ENCODE results near the gene HMCN2. TPM values are rescaled to one million over a fixed set of nuclear protein-coding genes. Genes with fewer than 3 reads are reported as not detected.
"Not testable (repeated sequence)": the region's sequence is repeated elsewhere in the genome, so short reads cannot be mapped to it uniquely, and the experiment has no call there.

The HMCN2 gene
- total RNA-seq, 8 experiments from 2014 or later: 0.54 to 2.1 (median 0.79) TPM

GRCh38 chr9:130241198-130241535 is 24.4 kb upstream of the HMCN2 start:
- H3K4me1 ChIP-seq (replicated peaks in 1 of 2): peaks cover 25% of the 10 kb centered on the region in 2 donors
- H3K4me3 ChIP-seq: no peak overlapping the region
- ATAC-seq (replicated peaks in 6 of 8): no peak
- in situ Hi-C loops (cut with MboI; ENCODE audit: low pct_unique_long_range_greater_than_20kb in 2 of 9, low sequenced_read_pairs in 9 of 9, unreplicated experiment in 9 of 9): loop anchor here in 4 of 9 experiments (25.0 kb wide), 1 partner anchor 129 kb away; no protein-coding TSS in a partner anchor
- WGBS, 10 experiments: 100% methylated on average over 1 of the region's 1 CpG; no CpG with 5 or more reads in 9 of the 10 experiments
- H3K27ac ChIP-seq: no peak overlapping the region

DNA sequence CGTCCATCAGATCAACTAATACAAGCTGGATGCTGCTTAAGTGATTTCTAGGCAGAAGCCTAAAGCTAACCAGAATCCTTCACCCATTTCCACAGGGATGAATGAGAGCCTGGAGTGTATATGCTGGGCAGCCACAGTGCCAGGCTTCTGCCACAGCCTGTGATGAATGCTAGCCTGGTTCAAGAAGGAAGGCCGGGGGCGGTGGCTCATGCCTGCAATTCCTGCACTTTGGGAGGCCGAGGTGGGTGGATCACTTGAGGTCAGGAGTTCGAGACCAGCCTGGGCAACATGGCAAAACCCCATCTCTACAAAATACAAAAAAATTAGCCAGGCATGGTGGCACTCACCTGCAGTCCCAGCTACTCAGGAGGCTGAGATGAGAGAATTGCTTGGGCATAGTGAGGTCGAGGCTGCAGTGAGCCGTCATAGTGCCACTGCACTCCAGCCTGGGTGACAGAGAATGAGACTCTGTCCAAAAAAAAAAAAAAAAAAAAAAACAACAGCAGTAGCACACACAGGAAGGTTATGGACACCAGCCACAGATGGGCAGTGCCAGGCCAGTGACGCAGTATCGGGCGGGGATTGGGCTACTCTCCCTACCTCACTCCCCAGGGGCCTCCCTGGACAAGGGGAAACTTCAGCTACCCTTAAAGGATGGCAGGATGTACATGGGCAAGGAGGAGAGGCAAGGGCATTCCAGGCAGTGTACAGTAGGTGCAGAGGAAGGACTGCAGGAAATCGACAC is 23.1 kb upstream of the HMCN2 start:
- Histone ChIP-seq H3K27ac (no peak overlapping the region), H3K4me3 (no peak overlapping the region), H3K4me1 (replicated peaks in 1 of 2) (peaks cover 23% of the 10 kb centered on the region in 2 donors)
- 20 to 90% (median 60%) methylated on average over 1 to 6 of the region's 11 CpGs; no CpG with 5 or more reads in 2 of the 10 experiments for WGBS, 10 experiments
- ATAC-seq (replicated peaks in 6 of 8): no peak
- in situ Hi-C loops (cut with MboI; ENCODE audit: low pct_unique_long_range_greater_than_20kb in 2 of 9, low sequenced_read_pairs in 9 of 9, unreplicated experiment in 9 of 9): loop anchor here in 4 of 9 experiments (25.0 kb wide), 1 partner anchor 130 kb away; no protein-coding TSS in a partner anchor

DNA sequence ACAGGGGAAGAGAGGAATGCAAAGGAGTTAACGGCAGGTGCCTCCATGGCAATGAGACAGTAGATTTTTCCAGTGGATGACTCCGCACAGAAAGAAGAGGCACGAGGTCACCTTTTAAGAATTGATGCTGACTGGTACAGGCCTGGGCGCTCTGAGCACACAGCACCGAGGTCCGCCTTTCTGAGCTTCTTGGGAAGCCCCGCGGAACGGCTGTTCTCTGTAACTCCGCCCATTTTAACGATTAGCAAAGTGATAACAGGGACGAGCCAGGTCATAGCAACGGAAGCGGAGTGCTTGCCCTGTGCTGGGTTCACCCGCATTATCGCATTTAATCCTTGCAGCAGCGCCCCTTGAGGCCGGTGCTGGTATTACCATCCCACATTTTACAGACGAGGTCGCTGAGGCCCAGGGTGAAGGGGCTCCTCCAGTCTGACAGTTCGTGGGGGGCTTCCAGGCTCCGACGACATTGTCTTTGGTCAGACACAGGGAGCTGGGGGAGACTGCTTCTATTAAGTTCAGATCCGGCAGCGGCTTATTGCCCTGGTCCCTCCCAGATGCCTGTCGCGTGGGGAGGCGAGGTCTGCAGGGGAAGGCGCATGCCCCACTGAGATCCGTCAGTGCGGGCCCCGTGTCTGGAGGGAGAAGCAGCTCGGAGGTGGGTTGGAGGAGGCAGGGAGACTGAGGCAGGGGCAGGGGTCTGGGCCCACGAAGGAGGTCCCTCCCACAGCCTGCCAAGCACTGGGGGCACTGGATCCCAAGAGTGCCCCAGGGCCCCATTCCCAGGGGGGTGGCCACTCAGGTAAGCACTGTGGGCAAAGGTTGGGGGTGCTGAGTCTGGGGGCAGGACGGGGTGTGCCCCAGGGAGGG is 22.3 kb upstream of the HMCN2 start:
- H3K4me1 ChIP-seq (replicated peaks in 1 of 2): peaks cover 23% of the 10 kb centered on the region in 2 donors
- H3K27ac ChIP-seq: no peak overlapping the region
- ATAC-seq (replicated peaks in 6 of 8): peak; percentile 41 to 77 (median 72)
- no peak overlapping the region for H3K4me3 ChIP-seq
- 0 to 40% (median 26%) methylated on average over 1 to 14 of the region's 35 CpGs; no CpG with 5 or more reads in 3 of the 10 experiments for WGBS, 10 experiments
- in situ Hi-C loops (cut with MboI; ENCODE audit: low pct_unique_long_range_greater_than_20kb in 2 of 9, low sequenced_read_pairs in 9 of 9, unreplicated experiment in 9 of 9): loop anchor here in 4 of 9 experiments (25.0 kb wide), 1 partner anchor 131 kb away; no protein-coding TSS in a partner anchor

- H3K4me1 ChIP-seq (replicated peaks in 1 of 2): peaks cover 23% of the 10 kb centered on the region in 2 donors
- ATAC-seq (replicated peaks in 6 of 8): no peak
- H3K4me3 ChIP-seq: no peak overlapping the region
- no peak overlapping the region for H3K27ac ChIP-seq
- 60 to 100% methylated on average over 2 to 3 of the region's 7 CpGs; no CpG with 5 or more reads in 8 of the 10 experiments for WGBS, 10 experiments
- in situ Hi-C loops (cut with MboI; ENCODE audit: low pct_unique_long_range_greater_than_20kb in 2 of 9, low sequenced_read_pairs in 9 of 9, unreplicated experiment in 9 of 9): loop anchor here in 4 of 9 experiments (25.0 kb wide), 1 partner anchor 132 kb away; no protein-coding TSS in a partner anchor
Observed at GRCh38 chr9:130243882-130244170, 21.7 kb upstream of the HMCN2 start.

GRCh38 chr9:130244548-130245165 is 20.9 kb upstream of the HMCN2 start:
- in situ Hi-C loops (cut with MboI; ENCODE audit: low pct_unique_long_range_greater_than_20kb in 2 of 9, low sequenced_read_pairs in 9 of 9, unreplicated experiment in 9 of 9): loop anchor here in 4 of 9 experiments (25.0 kb wide), 1 partner anchor 132 kb away; no protein-coding TSS in a partner anchor
- ATAC-seq (replicated peaks in 6 of 8): no peak
- 90 to 98% methylated on average over 4 to 5 of the region's 13 CpGs; no CpG with 5 or more reads in 8 of the 10 experiments for WGBS, 10 experiments
- H3K4me1 ChIP-seq (replicated peaks in 1 of 2): peaks cover 20 to 21% of the 10 kb centered on the region in 2 donors
- H3K4me3 ChIP-seq: no peak overlapping the region
- no peak overlapping the region for H3K27ac ChIP-seq

GRCh38 chr9:130245474-130245873 is 20.1 kb upstream of the HMCN2 start:
- in situ Hi-C loops (cut with MboI; ENCODE audit: low pct_unique_long_range_greater_than_20kb in 2 of 9, low sequenced_read_pairs in 9 of 9, unreplicated experiment in 9 of 9): loop anchor here in 4 of 9 experiments (25.0 kb wide), 1 partner anchor 133 kb away; no protein-coding TSS in a partner anchor
- no peak for ATAC-seq (replicated peaks in 6 of 8)
- Histone ChIP-seq H3K4me1 (replicated peaks in 1 of 2) (peaks cover 12 to 13% of the 10 kb centered on the region in 2 donors), H3K4me3 (no peak overlapping the region), H3K27ac (no peak overlapping the region)
- 97 to 100% methylated on average over 2 to 7 of the region's 11 CpGs; no CpG with 5 or more reads in 8 of the 10 experiments for WGBS, 10 experiments

GRCh38 chr9:130246126-130246525 is 19.4 kb upstream of the HMCN2 start:
- WGBS, 10 experiments: 60 to 100% (median 89%) methylated on average over 1 to 3 of the region's 3 CpGs; no CpG with 5 or more reads in 4 of the 10 experiments
- Histone ChIP-seq H3K4me3 (no peak overlapping the region), H3K27ac (no peak overlapping the region), H3K4me1 (replicated peaks in 1 of 2) (peaks cover 9% of the 10 kb centered on the region in 2 donors)
- in situ Hi-C loops (cut with MboI; ENCODE audit: low pct_unique_long_range_greater_than_20kb in 2 of 9, low sequenced_read_pairs in 9 of 9, unreplicated experiment in 9 of 9): loop anchor here in 4 of 9 experiments (25.0 kb wide), 1 partner anchor 134 kb away; no protein-coding TSS in a partner anchor
- peak in 1 of 8 experiments; percentile 22 for ATAC-seq (replicated peaks in 6 of 8)

GRCh38 chr9:130254747-130255630 is 10.6 kb upstream of the HMCN2 start:
- H3K27ac ChIP-seq: peak overlapping the region in 1 of 2 donors; percentile 59
- WGBS, 10 experiments: 35 to 100% (median 77%) methylated on average over 1 to 14 of the region's 23 CpGs; no CpG with 5 or more reads in 1 of the 10 experiments
- no peak overlapping the region for H3K4me3 ChIP-seq
- ATAC-seq (replicated peaks in 6 of 8): peak in 5 of 8 experiments; percentile 70 to 82 (median 77)
- H3K4me1 ChIP-seq (replicated peaks in 1 of 2): peaks cover 11 to 16% of the 10 kb centered on the region in 2 donors
- in situ Hi-C loops (cut with MboI; ENCODE audit: low pct_unique_long_range_greater_than_20kb in 2 of 9, low sequenced_read_pairs in 9 of 9, unreplicated experiment in 9 of 9): no loop called here

- in situ Hi-C loops (cut with MboI; ENCODE audit: low pct_unique_long_range_greater_than_20kb in 2 of 9, low sequenced_read_pairs in 9 of 9, unreplicated experiment in 9 of 9): no loop called here
- Histone ChIP-seq H3K27ac (peak overlapping the region in 1 of 2 donors; percentile 60), H3K4me3 (no peak overlapping the region), H3K4me1 (replicated peaks in 1 of 2) (peaks cover 11 to 16% of the 10 kb centered on the region in 2 donors)
- 13 to 85% (median 72%) methylated on average over 1 to 5 of the region's 5 CpGs; no CpG with 5 or more reads in 1 of the 10 experiments for WGBS, 10 experiments
- peak in 5 of 8 experiments; percentile 35 to 58 (median 49) for ATAC-seq (replicated peaks in 6 of 8)
Observed at GRCh38 chr9:130255631-130256134, 9.9 kb upstream of the HMCN2 start.

DNA sequence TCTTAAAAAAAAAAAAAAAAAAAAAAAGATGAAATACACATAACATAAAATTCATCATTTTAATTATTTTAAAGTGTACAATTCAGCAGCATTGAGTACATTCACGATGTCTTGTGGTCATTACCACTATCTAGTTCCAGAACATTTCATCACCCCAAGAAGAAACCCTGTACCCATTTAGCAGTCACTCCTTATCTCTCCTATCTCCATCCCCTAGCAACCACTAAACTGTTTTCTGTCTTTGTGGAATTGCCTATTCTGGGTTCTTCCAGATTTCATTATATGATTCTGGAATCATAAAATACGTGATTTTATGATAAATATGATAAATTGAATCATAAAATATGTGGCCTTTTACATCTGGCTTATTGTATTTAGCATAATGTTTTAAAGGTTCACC is 8.9 kb upstream of the HMCN2 start:
- WGBS, 10 experiments: 52 to 100% (median 79%) methylated on average over 1 to 2 of the region's 2 CpGs; no CpG with 5 or more reads in 2 of the 10 experiments
- peaks cover 14 to 16% of the 10 kb centered on the region in 2 donors for H3K4me1 ChIP-seq (replicated peaks in 1 of 2)
- in situ Hi-C loops (cut with MboI; ENCODE audit: low pct_unique_long_range_greater_than_20kb in 2 of 9, low sequenced_read_pairs in 9 of 9, unreplicated experiment in 9 of 9): no loop called here
- no peak overlapping the region for H3K4me3 ChIP-seq
- no peak for ATAC-seq (replicated peaks in 6 of 8)
- H3K27ac ChIP-seq: no peak overlapping the region

DNA sequence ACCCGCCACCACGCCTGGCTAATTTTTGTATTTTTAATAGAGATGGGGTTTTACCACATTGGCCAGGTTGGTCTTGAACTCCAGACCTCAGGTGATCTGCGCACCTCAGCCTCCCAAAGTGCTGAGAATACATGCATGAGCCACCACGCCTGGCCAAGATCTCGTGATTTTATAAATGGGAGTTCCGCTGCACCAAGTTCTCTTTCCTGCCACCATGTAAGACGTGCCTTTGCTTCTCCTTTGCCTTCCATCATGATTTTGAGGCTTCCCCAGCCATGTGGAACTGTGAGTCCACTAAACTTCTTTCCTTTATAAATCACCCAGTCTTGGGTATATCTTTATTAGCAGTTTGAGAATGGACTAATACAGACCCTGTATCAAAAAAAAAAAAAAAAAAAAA is 7.4 kb upstream of the HMCN2 start:
- H3K4me3 ChIP-seq; H3K27ac ChIP-seq; ATAC-seq (replicated peaks in 6 of 8); in situ Hi-C loops (cut with MboI; ENCODE audit: low pct_unique_long_range_greater_than_20kb in 2 of 9, low sequenced_read_pairs in 9 of 9, unreplicated experiment in 9 of 9): not testable (repeated sequence)
- H3K4me1 ChIP-seq (replicated peaks in 1 of 2): peaks cover 14 to 16% of the 10 kb centered on the region in 2 donors
- WGBS, 10 experiments: 67 to 93% (median 89%) methylated on average over 2 to 6 of the region's 7 CpGs; no CpG with 5 or more reads in 6 of the 10 experiments
